GM12892 (cell line): ENCODE data around the gene TACC2.

Experiments used
- POLR2A ChIP-seq: IDR thresholded peaks from 2 replicates; pipeline ENCODE4 v1.6.1; 2011; ENCODE audit warnings: low read depth, low read length, control low read depth
- TAF1 ChIP-seq: IDR thresholded peaks from 2 replicates; pipeline ENCODE4 v1.6.1; 2011; ENCODE audit warnings: low read depth, mild to moderate bottlenecking, control low read depth, low read length, borderline replicate concordance

GRCh38 chr10:122001698-122002097 is 12.7 kb downstream of the TACC2 start:
- TF ChIP-seq TAF1: no peak
- TF ChIP-seq POLR2A: no peak
